ENCODE data around the gene MAP3K7.
"Not testable (repeated sequence)": the region's sequence is repeated elsewhere in the genome, so short reads cannot be mapped to it uniquely, and the experiment has no call there.

The MAP3K7 gene

GRCh38 chr6:90578894-90579549, 7.8 kb downstream of the MAP3K7 start:
- in situ Hi-C loops (cut with HindIII; ENCODE audit: low sequenced_read_pairs): no loop called here

- in situ Hi-C loops (cut with HindIII; ENCODE audit: low sequenced_read_pairs): no loop called here
These were observed 11.6 kb downstream of the MAP3K7 start for GRCh38 chr6:90575267-90575666.

GRCh38 chr6:90574610-90575009, 12.3 kb downstream of the MAP3K7 start:
- in situ Hi-C loops (cut with HindIII; ENCODE audit: low sequenced_read_pairs): no loop called here

GRCh38 chr6:90573624-90574023, 13.2 kb downstream of the MAP3K7 start:
- in situ Hi-C loops (cut with HindIII; ENCODE audit: low sequenced_read_pairs): no loop called here

GRCh38 chr6:90572856-90573255, 14.0 kb downstream of the MAP3K7 start:
- in situ Hi-C loops (cut with HindIII; ENCODE audit: low sequenced_read_pairs): no loop called here

GRCh38 chr6:90569223-90569622, 17.6 kb downstream of the MAP3K7 start:
- in situ Hi-C loops (cut with HindIII; ENCODE audit: low sequenced_read_pairs): no loop called here

- in situ Hi-C loops (cut with HindIII; ENCODE audit: low sequenced_read_pairs): not testable (repeated sequence)
These were observed 19.2 kb downstream of the MAP3K7 start for GRCh38 chr6:90567682-90568081.

- in situ Hi-C loops (cut with HindIII; ENCODE audit: low sequenced_read_pairs): not testable (repeated sequence)
These were observed 24.5 kb downstream of the MAP3K7 start for GRCh38 chr6:90562341-90562740.

- in situ Hi-C loops (cut with HindIII; ENCODE audit: low sequenced_read_pairs): no loop called here
These were observed 26.9 kb downstream of the MAP3K7 start for GRCh38 chr6:90559931-90560330.

- in situ Hi-C loops (cut with HindIII; ENCODE audit: low sequenced_read_pairs): no loop called here
These were observed 29.9 kb downstream of the MAP3K7 start for GRCh38 chr6:90557006-90557405.

GRCh38 chr6:90547991-90548390, 38.9 kb downstream of the MAP3K7 start:
- in situ Hi-C loops (cut with HindIII; ENCODE audit: low sequenced_read_pairs): no loop called here

GRCh38 chr6:90547079-90547478, 39.8 kb downstream of the MAP3K7 start:
- in situ Hi-C loops (cut with HindIII; ENCODE audit: low sequenced_read_pairs): no loop called here

- in situ Hi-C loops (cut with HindIII; ENCODE audit: low sequenced_read_pairs): no loop called here
These were observed 41.4 kb downstream of the MAP3K7 start for GRCh38 chr6:90545448-90545847.

GRCh38 chr6:90544741-90545140, 42.1 kb downstream of the MAP3K7 start:
- in situ Hi-C loops (cut with HindIII; ENCODE audit: low sequenced_read_pairs): no loop called here

GRCh38 chr6:90544081-90544480, 42.8 kb downstream of the MAP3K7 start:
- in situ Hi-C loops (cut with HindIII; ENCODE audit: low sequenced_read_pairs): no loop called here

- in situ Hi-C loops (cut with HindIII; ENCODE audit: low sequenced_read_pairs): no loop called here
These were observed 45.7 kb downstream of the MAP3K7 start for GRCh38 chr6:90541221-90541620.

- in situ Hi-C loops (cut with HindIII; ENCODE audit: low sequenced_read_pairs): no loop called here
These were observed 48.4 kb downstream of the MAP3K7 start for GRCh38 chr6:90538278-90539046.

GRCh38 chr6:90537723-90538258, 49.1 kb downstream of the MAP3K7 start:
- in situ Hi-C loops (cut with HindIII; ENCODE audit: low sequenced_read_pairs): no loop called here

- in situ Hi-C loops (cut with HindIII; ENCODE audit: low sequenced_read_pairs): no loop called here
These were observed 49.8 kb downstream of the MAP3K7 start for GRCh38 chr6:90537027-90537426.

- in situ Hi-C loops (cut with HindIII; ENCODE audit: low sequenced_read_pairs): no loop called here
These were observed 50.4 kb downstream of the MAP3K7 start for GRCh38 chr6:90536520-90536919.

GRCh38 chr6:90534337-90535025, 52.4 kb downstream of the MAP3K7 start:
- in situ Hi-C loops (cut with HindIII; ENCODE audit: low sequenced_read_pairs): no loop called here

All from DLD1 (cell line).